ENCODE measurements around the gene CTDSP1. TPM values are rescaled to one million over a fixed set of nuclear protein-coding genes. Genes with fewer than 3 reads are reported as not detected.
A peak's percentile ranks its signal among the peaks of the same experiment; 100 is the strongest.

CTDSP1 gene
- polyA plus RNA-seq, 1 of the 3 experiments (the other 2 are of a cell fraction): 88.0 TPM

- TF ChIP-seq CTCF (IDR thresholded peaks at IDR 0.05) (peak; percentile 83), REST (IDR thresholded peaks at IDR 0.05; ENCODE audit: low read depth, low read length) (peak; percentile 53; the same call in 1 of the 2 replicates), MAX (IDR thresholded peaks at IDR 0.05; ENCODE audit: low read depth) (peak; percentile 25; the same call in 1 of the 2 replicates), RXRA (IDR thresholded peaks at IDR 0.05; ENCODE audit: borderline replicate concordance, low read depth) (no peak; the same call in 1 of the 2 replicates), PBX3 (IDR thresholded peaks at IDR 0.05) (peak; percentile 43)
Observed at GRCh38 chr2:218395826-218396687, 3.6 kb upstream of the CTDSP1 start (continued).

GRCh38 chr2:218396688-218397462 lies 2.8 kb upstream of the CTDSP1 start:
- peaks cover 17% of the 10 kb centered on the region for H3F3A ChIP-seq (replicated peaks; ENCODE audit: insufficient read depth)
- H3K9me3 ChIP-seq: no peaks in the 10 kb centered on the region
- peak overlapping the region; percentile 94 for H3K9ac ChIP-seq
- 4% methylated on average over 24 of the region's 27 CpGs for WGBS (ENCODE audit: low lambda C conversion rate)
- H3K9me2 ChIP-seq: no peaks in the 10 kb centered on the region
- H4K20me1 ChIP-seq (ENCODE audit: insufficient read depth): peaks cover 5% of the 10 kb centered on the region; the same call in 1 of the 2 replicates
- peak overlapping the region; percentile 93 for H2AFZ ChIP-seq (ENCODE audit: low read depth)
- peak; percentile 54 for DNase-seq
- peak overlapping the region; percentile 88 to 92 for H3K4me3 ChIP-seq (ENCODE audit: low read depth in 2 of 2, low read length in 1 of 2)
- peak overlapping the region; percentile 87 for H3K4me2 ChIP-seq
- peaks cover 21 to 33% of the 10 kb centered on the region in 2 experiments; a peak in 3 of 4 replicates for H3K4me1 ChIP-seq (ENCODE audit: control insufficient read depth in 1 of 2, insufficient read depth in 2 of 2, low read depth in 1 of 2, low read length in 1 of 2)
- H3K36me3 ChIP-seq (replicated peaks in 1 of 2; ENCODE audit: control insufficient read depth in 1 of 2, insufficient read depth in 2 of 2, low read length in 1 of 2): peaks cover 0 to 5% of the 10 kb centered on the region in 2 experiments
- peak overlapping the region; percentile 95 to 98 for H3K27ac ChIP-seq (ENCODE audit: low read depth in 2 of 2, low read length in 1 of 2)
- TF ChIP-seq NFIC (IDR thresholded peaks at IDR 0.05; ENCODE audit: borderline replicate concordance): peak; percentile 3; the same call in 1 of the 2 replicates
- TF ChIP-seq TCF12 (IDR thresholded peaks at IDR 0.05): no peak
- no peak for TF ChIP-seq FOXM1 (IDR thresholded peaks at IDR 0.05; ENCODE audit: low read depth)
- TF ChIP-seq RXRA (IDR thresholded peaks at IDR 0.05; ENCODE audit: borderline replicate concordance, low read depth): no peak
- CTCF ChIA-PET: interaction anchor here (0.6 to 5.3 kb wide), 27 partner anchors 9 to 611 kb away, joined by 3 to 31 read pairs (median 4); partner anchors contain the start of genes AAMP, CATIP and PNKD
- POLR2A ChIA-PET: interaction anchor here (0.9 to 1.1 kb wide), 3 partner anchors 10 to 127 kb away, joined by 3 to 4 read pairs (median 3); partner anchors contain the start of genes AAMP and PNKD
- H3K27me3 ChIP-seq (ENCODE audit: insufficient read depth): no peaks in the 10 kb centered on the region
- peaks cover 32% of the 10 kb centered on the region for H3K79me2 ChIP-seq (ENCODE audit: insufficient read depth)
